ENCODE data around the gene PANK2.

DNA sequence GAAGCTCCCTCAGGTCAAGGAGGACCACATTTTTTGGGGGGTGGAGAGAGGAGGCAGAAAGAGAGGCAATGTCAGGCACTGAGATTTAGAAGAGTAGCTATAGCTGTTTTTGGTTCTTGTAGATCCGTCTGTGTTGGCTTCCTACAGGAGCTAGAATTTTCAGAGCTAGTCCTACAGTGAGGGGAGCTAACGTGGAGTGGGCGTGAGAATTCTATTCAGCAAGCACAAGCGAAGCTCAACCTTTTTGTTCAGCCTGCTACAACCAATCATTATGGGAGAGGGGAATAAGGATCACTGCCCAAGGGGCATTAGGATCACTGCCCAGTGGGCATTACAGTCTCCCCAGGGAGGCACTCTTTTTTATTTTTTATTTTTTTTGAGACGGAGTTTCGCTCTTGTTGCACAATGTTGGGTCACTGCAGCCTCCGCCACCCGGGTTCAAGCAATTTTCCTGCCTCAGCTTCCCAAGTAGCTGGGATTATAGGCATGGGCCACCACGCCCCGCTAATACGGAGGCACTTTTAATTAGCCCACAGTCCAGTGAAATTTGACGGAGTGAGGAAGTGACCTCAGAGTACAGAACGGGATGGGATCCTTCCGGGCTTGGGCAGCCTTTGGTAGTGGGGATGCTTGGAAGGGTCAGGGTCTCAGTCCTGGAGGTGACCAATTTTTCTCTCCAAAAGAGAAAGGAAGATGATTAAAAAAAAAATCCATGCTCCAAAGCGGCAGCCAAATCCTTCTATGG is 1.1 kb upstream of the PANK2 start:
- TF ChIP-seq CTCF (IDR thresholded peaks at IDR 0.05; ENCODE audit: insufficient read depth, low read depth, low read length) (no peak), EZH2 (IDR thresholded peaks at IDR 0.05; ENCODE audit: insufficient read depth, low read length) (no peak)
